ENCODE results near the gene SLC6A13.

SLC6A13 gene

DNA sequence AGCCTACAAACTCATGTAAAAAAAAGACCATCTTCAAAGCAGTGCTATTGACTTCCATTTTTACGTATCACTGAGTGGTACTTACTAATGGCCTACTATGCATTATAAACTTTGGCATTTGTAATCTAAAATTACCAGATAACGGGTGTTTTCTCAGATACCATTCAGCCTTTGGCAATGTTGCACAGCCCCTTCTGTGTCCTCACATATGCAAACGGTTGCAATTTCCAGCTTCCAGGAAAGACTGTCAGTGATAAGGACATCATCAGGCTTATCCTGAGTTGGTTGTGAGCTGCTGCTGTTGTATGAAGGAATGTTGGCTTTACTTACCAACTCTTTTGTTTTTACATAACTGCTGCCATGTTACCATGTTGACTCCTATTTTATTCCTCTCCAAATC is 1.6 kb upstream of the SLC6A13 start:
- DNase-seq (ENCODE audit: insufficient read length, low spot score) (no peak), FAIRE-seq (no peak)
- no peak for TF ChIP-seq CTCF (IDR thresholded peaks at IDR 0.05; ENCODE audit: insufficient read depth, missing control alignments)

GRCh38 chr12:263574-263973 is 938 bp upstream of the SLC6A13 start:
- DNase-seq (ENCODE audit: insufficient read length, low spot score) (no peak), FAIRE-seq (no peak)
- TF ChIP-seq CTCF (IDR thresholded peaks at IDR 0.05; ENCODE audit: insufficient read depth, missing control alignments): no peak

GRCh38 chr12:262113-262512 is 523 bp downstream of the SLC6A13 start:
- FAIRE-seq (no peak), DNase-seq (ENCODE audit: insufficient read length, low spot score) (no peak)
- TF ChIP-seq CTCF (IDR thresholded peaks at IDR 0.05; ENCODE audit: insufficient read depth, missing control alignments): no peak

GRCh38 chr12:257521-258321 is 4.9 kb downstream of the SLC6A13 start:
- no peak for TF ChIP-seq CTCF (IDR thresholded peaks at IDR 0.05; ENCODE audit: insufficient read depth, missing control alignments)
- FAIRE-seq (no peak), DNase-seq (ENCODE audit: insufficient read length, low spot score) (no peak)

DNA sequence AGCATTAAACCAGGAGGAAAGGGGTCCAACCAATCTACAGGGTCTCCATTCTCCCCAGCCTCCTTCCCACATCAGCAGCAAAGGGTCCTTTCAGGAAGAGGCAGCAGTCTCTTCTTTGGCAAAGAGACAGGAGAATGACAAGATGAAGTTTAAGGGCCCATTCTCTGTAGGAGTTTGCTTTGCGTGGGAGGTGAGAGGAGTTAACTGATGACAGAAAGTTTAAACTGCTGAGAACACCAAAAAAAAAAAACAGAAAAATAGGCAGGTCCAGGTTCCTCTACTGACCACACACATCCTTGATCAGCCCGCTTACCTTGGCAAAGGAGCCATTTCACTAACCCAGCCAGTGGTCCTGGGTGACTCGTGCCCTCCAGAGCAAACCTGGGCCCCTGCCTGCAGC is 5.7 kb downstream of the SLC6A13 start:
- DNase-seq (ENCODE audit: insufficient read length, low spot score): no peak
- FAIRE-seq: no peak
- no peak for TF ChIP-seq CTCF (IDR thresholded peaks at IDR 0.05; ENCODE audit: insufficient read depth, missing control alignments)

DNA sequence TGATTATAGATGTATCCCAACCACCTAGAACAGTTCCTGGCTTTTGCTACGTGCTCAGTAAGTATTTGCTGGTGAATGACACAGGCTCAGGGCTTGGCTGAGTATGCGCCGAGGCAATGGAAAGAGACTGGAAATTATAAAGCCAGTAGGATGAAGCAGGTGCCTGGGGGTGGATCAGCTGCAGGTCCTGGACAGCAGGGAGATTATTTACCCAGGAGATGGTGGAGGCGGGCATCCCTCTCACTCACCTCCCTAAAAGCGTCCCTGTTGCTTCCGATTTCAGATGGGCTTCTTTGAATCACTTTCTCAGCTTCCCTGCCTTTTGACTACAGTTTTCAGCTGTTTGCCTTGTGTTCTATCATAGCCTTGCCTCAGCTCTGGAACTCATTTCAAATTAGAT is 6.4 kb downstream of the SLC6A13 start:
- FAIRE-seq (no peak), DNase-seq (ENCODE audit: insufficient read length, low spot score) (no peak)
- TF ChIP-seq CTCF (IDR thresholded peaks at IDR 0.05; ENCODE audit: insufficient read depth, missing control alignments): no peak

DNA sequence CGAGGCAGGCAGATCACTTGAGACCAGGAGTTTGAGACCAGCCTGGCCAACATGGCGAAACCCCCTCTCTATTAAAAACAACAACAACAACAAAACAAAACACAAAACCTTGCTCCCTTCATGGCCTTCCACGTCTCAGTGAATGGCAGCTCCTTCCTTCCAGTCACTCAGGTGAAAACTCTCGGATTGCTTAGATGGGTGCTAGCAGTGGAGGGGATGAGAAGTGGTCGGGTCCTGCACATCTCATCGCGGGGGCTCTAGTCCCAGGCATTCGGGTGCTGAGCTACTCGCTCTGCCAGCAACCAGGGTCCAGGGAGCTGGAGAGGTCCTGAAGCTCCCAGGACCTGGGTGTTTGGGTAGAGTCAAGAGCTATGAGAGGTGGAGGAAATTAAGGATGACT is 7.7 kb downstream of the SLC6A13 start:
- DNase-seq (ENCODE audit: insufficient read length, low spot score): no peak
- no peak for TF ChIP-seq CTCF (IDR thresholded peaks at IDR 0.05; ENCODE audit: insufficient read depth, missing control alignments)
- no peak for FAIRE-seq
